BJ (cell line): ENCODE measurements around the gene ZSWIM7. TPM values are rescaled to one million over a fixed set of nuclear protein-coding genes. Genes with fewer than 3 reads are reported as not detected.

ENCODE experiments used
- CTCF ChIA-PET: fragments of 350-600 bp; formaldehyde crosslinking; extraction: SDS; loops from one replicate; lab custom pipeline; 2021; ENCODE audit warnings: antibody characterized with exemption, inconsistent platforms; lab: Yijun Ruan, JAX
- POLR2A ChIA-PET: fragments of 300-600 bp; sonication (Branson Sonifier 250); formaldehyde crosslinking; extraction: SDS; loops from one replicate; lab custom pipeline; 2021; ENCODE audit warnings: antibody characterized with exemption; lab: Charles Lee
- DNase-seq: peaks from one replicate; pipeline ENCODE4 v3.0.0-alpha.2; 2011; ENCODE audit warnings: low read depth
- H3K27me3 ChIP-seq: 2 replicates; pipeline ENCODE4 v1.6.0; 2011; ENCODE audit warnings: low read length; ENCODE audit not compliant: control insufficient read depth, insufficient read depth
- H3K36me3 ChIP-seq: 2 replicates; pipeline ENCODE4 v1.5.1; 2011; ENCODE audit warnings: low read length; ENCODE audit not compliant: control insufficient read depth, insufficient read depth
- H3K4me3 ChIP-seq: 2 replicates; pipeline ENCODE4 v1.5.1; 2011; ENCODE audit warnings: low read depth, mild to moderate bottlenecking, control low read depth, low read length
- CTCF ChIP-seq: IDR thresholded peaks from 2 replicates; pipeline ENCODE4 v1.5.1; 2011; ENCODE audit warnings: low read depth, mild to moderate bottlenecking, control low read depth, inconsistent platforms, low read length, moderate library complexity; ENCODE audit not compliant: insufficient read depth
- polyA plus RNA-seq: library from polyadenylated mRNA; depleted of rRNA; stranded (reverse); fragments of >200 nt; gene quantifications from 2 replicates; pipeline ENCODE4 v1.2.3, GENCODE V29; 2011

The ZSWIM7 gene
- polyA plus RNA-seq, 1 experiment = 21.6 TPM

- ChIA-PET POLR2A (no interaction called here), CTCF (interaction anchor here (0.9 kb wide), 1 partner anchor 11 kb away, joined by 4 read pairs; no protein-coding TSS in a partner anchor)
- DNase-seq = no peak
These were observed 52.2 kb downstream of the ZSWIM7 start for GRCh38 chr17:15947271-15947670.

GRCh38 chr17:15946611-15947120, 52.8 kb downstream of the ZSWIM7 start:
- no peak for DNase-seq
- Histone ChIP-seq H3K27me3 (no peaks in the 10 kb centered on the region), H3K4me3 (no peak overlapping the region), H3K36me3 (peaks cover 1% of the 10 kb centered on the region; the same call in 1 of the 2 replicates)
- CTCF ChIA-PET = interaction anchor here (0.6 to 2.8 kb wide), 5 partner anchors 12 to 436 kb away, joined by 3 to 14 read pairs (median 4); no protein-coding TSS in a partner anchor
- POLR2A ChIA-PET = no interaction called here
- no peak for TF ChIP-seq CTCF

More at GRCh38 chr17:15947271-15947670, 52.2 kb downstream of the ZSWIM7 start:
- no peaks in the 10 kb centered on the region for H3K27me3 ChIP-seq
- H3K4me3 ChIP-seq = no peak overlapping the region
- no peak for TF ChIP-seq CTCF
- peaks cover 1% of the 10 kb centered on the region; the same call in 1 of the 2 replicates for H3K36me3 ChIP-seq

DNA sequence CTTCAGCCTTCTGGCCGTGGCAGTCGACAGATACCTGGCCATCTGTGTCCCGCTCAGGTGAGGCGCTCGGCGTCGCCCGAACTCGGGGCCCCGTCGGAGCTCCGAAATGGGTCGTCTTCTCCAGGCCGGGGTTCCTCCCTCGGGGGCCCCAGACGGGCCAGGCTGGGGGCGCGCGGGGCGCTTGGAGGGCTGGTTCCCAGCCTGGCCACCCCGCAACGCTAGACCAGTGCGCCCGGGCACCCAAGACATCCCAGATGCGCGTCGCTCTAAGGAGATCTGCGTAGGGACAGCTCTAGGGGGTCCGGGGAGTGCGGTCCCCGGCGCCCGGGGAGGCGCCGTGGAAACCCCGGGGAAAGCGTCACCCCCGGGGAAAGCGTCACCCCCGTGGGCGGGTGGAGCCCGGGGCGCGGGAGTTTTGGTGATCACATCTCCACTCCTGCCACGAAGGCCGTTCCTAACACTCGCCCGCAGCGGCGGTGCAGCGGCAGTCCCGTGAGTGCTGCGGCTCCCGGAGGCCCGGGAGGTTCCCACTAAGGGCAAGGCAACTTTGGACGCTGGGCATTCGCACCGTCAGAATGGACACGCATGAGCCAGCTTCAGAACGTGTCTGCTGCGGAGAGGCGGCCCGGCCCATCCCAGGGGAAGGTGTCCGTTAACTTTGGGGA, 53.8 kb downstream of the ZSWIM7 start:
- ChIA-PET POLR2A (no interaction called here), CTCF (interaction anchor here (0.6 to 2.8 kb wide), 22 partner anchors 10 to 127 kb away, joined by 3 to 36 read pairs (median 4); partner anchors contain the start of genes TTC19 and ZSWIM7)
- Histone ChIP-seq H3K4me3 (peak overlapping the region; percentile 67), H3K27me3 (no peaks in the 10 kb centered on the region), H3K36me3 (peaks cover 1% of the 10 kb centered on the region; the same call in 1 of the 2 replicates)
- TF ChIP-seq CTCF = 0 out of 2 replicates have a peak, but pooled peaks have one; percentile 3
- DNase-seq = no peak

DNA sequence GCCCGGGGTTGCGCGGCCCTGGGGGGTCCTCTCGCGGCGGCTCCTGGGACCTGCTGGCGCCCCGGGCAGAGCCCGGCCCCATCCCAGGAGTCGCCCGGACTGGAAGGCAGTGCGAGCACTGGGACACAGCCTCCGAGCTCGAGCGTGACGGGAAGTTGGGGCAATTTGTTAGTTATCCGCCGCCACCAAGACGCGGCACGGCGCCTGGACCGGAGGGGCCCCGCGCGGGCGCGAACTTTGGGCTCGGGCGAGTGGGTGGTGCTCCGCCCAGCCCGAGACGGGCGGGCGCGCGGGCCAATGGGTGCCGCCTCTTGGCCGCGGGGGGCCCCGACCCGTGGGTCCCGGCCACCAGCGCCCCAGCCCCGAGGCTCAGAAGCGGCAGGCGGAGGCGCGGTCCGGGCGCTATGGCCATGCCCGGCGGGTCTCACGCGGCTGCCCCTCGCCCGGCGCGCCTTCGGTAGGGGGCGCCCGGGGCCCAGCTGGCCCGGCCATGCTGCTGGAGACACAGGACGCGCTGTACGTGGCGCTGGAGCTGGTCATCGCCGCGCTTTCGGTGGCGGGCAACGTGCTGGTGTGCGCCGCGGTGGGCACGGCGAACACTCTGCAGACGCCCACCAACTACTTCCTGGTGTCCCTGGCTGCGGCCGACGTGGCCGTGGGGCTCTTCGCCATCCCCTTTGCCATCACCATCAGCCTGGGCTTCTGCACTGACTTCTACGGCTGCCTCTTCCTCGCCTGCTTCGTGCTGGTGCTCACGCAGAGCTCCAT, 54.6 kb downstream of the ZSWIM7 start, which contains the start of gene ADORA2B:
ADORA2B (plus strand) TSS at position 372 of the 768 bp plus-strand sequence; CDS start at position 491, 119 bp downstream.
- DNase-seq = no peak
- peak within 1 kb of the TSS; percentile 67 for H3K4me3 ChIP-seq
- ChIA-PET CTCF (interaction anchor here (0.6 to 2.8 kb wide), 25 partner anchors 8 to 128 kb away, joined by 3 to 36 read pairs (median 4); partner anchors contain the start of genes TTC19 and ZSWIM7), POLR2A (no interaction called here)
- no peaks in the 10 kb centered on the region for H3K36me3 ChIP-seq
- peak; percentile 39 for TF ChIP-seq CTCF
- no peaks in the 10 kb centered on the region for H3K27me3 ChIP-seq
